Measurements from ENCODE around the gene NFIA. TPM values are rescaled to one million over a fixed set of nuclear protein-coding genes. Genes with fewer than 3 reads are reported as not detected.
A peak's percentile ranks its signal among the peaks of the same experiment; 100 is the strongest.

NFIA gene
- total and polyA plus RNA-seq, 9 of the 15 experiments (the other 6 are each of a cell fraction or from before 2014, with no cell fraction given): 5.3 to 24.9 (median 9.8) TPM

- TF ChIP-seq HOXB6 (CRISPR knock-in tag; IDR thresholded peaks at IDR 0.05; ENCODE audit: borderline replicate concordance) (no peak), LEF1 (IDR thresholded peaks at IDR 0.05) (0 out of 2 replicates have a peak, but pooled peaks have one; percentile 38), ZNF583 (CRISPR knock-in tag; IDR thresholded peaks at IDR 0.05) (no peak), CHAMP1 (IDR thresholded peaks at IDR 0.05) (0 out of 2 replicates have a peak, but pooled peaks have one; percentile 13), POU5F1 (IDR thresholded peaks at IDR 0.05; ENCODE audit: borderline replicate concordance, low read depth, low read length, partially characterized antibody) (no peak), ZBTB2 (IDR thresholded peaks at IDR 0.05) (peak; percentile 28; the same call in 1 of the 2 replicates), BCOR (IDR thresholded peaks at IDR 0.05) (no peak), ZNF384 (IDR thresholded peaks at IDR 0.05; ENCODE audit: low read depth, low read length) (0 out of 2 replicates have a peak, but pooled peaks have one; percentile 9), ETS2 (tag; IDR thresholded peaks at IDR 0.05; ENCODE audit: borderline replicate concordance, poor library complexity, severe bottlenecking) (no peak)
Observed at GRCh38 chr1:61056573-61057439, 25.6 kb upstream of the NFIA start (continued).
